ACHN (cell line): Measurements from ENCODE around the gene TBC1D7.

Experiments
- DNase-seq: peaks from one replicate; pipeline ENCODE4 v3.0.0-alpha.2; 2015
- in situ Hi-C: cut with HindIII; loops from 2 replicates; pipeline ENCODE4 v1.10.0; 2017; ENCODE audit warnings: low sequenced_read_pairs, low pct_ligation_motif_present, low pct_unique_long_range_greater_than_20kb

Gene TBC1D7

DNA sequence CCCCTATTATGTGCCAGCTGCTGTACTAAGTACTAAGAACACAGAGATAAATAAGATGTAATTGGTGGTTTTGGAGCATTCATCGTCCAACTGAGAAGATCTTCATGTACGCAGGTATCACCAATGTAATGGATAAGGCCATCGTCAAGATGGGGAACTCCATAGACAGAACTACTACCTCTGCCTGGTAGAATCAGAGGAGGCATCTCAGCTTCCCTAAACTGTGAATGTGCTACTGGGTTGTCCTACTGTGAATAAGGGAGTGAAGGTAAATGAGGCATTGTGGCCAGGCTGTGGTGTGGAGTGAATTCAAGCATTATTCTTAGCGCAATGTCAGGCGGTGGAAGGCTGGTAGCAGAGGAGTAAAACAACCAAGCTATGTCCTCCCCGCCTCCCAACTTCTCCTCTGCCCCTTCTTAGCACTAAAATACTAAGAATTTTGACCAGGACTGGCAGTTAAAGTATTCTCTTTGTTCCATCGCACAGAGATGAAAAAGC lies 68.2 kb downstream of the TBC1D7 start:
- in situ Hi-C loops = no loop called here

GRCh38 chr6:13259393-13259792 lies 68.9 kb downstream of the TBC1D7 start:
- DNase-seq = no peak
- in situ Hi-C loops = no loop called here

More for the DNA sequence above, 68.2 kb downstream of the TBC1D7 start:
- no peak for DNase-seq

DNA sequence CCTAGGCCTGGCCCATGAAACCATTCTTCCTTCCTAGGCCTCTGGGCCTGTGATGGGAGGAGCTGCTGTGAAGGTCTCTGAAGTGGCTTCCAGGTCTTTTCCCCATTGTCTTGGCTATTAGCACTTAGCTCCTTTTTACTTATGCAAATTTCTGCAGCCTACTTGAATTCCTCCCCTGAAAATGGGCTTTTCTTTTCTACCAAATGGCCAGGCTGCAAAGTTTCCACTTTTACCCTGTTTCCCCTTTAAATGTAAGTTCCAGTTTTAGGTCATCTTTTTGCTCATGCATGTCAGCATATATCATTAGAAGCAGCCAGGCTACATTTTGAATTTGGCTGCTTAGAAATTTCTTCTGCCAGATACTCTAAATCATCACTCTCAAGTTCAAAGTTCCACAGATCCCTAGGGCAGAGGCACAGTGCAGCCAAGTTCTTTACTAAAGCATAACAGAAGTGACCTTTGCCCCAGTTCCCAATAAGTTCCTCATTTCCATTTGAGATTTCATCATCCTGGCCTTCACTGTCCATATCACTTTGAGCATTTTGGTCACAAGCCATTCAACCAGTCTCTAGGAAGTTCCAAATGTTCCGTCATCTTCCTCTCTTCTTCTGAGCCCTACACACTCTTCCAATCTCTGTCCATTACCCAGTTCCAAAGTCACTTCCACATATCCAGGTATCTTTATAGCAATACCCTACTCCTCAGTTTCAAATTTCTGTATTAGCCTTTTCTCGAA lies 71.9 kb downstream of the TBC1D7 start:
- no peak for DNase-seq
- in situ Hi-C loops = no loop called here
